Left lung (tissue), 10 donors: ENCODE measurements around the gene DHX32. TPM values are rescaled to one million over a fixed set of nuclear protein-coding genes. Genes with fewer than 3 reads are reported as not detected.

Source experiments
- ATAC-seq: fragments of 200-7000 bp; cut with Tn5 transposase; one replicate; pipeline ENCODE4 v1.9.1; 2020; ENCODE audit warnings: moderate library complexity
- DNase-seq, 4 donors: peaks; one replicate each; pipeline ENCODE4 v3.0.0-alpha.2; 2013 to 2020
- H3K27ac ChIP-seq, 2 donors: fragments of 200-600 bp; sonication (generic) in 1 of 2; one replicate each; pipeline versions ENCODE4 v1.5.0 to v1.8.0; 2020 to 2021
- H3K27me3 ChIP-seq, 2 donors: fragments of 200-600 bp; sonication (generic) in 1 of 2; one replicate each; pipeline versions ENCODE4 v1.5.0 to v1.8.0; 2020 to 2021
- H3K36me3 ChIP-seq, 2 donors: fragments of 200-600 bp; sonication (generic) in 1 of 2; one replicate each; pipeline versions ENCODE4 v1.5.0 to v1.8.0; 2020 to 2021
- H3K4me1 ChIP-seq, 2 donors: fragments of 200-600 bp; one replicate each; pipeline ENCODE4 v1.8.0; 2021
- H3K4me3 ChIP-seq, 2 donors: fragments of 200-600 bp; sonication (generic) in 1 of 2; one replicate each; pipeline versions ENCODE4 v1.5.0 to v1.8.0; 2020 to 2021; ENCODE audit warnings: mild to moderate bottlenecking in 1 of 2
- H3K9me3 ChIP-seq, 2 donors: fragments of 200-600 bp; sonication (generic) in 1 of 2; one replicate each; pipeline versions ENCODE4 v1.5.0 to v1.8.0; 2020 to 2021
- intact Hi-C, 2 donors: fragments of 100-400 bp; cut with DNase I; formaldehyde crosslinking; loops; one replicate each; pipeline versions ENCODE4 v1.11.2 to v1.14.2; 2022
- polyA plus RNA-seq, 6 donors: library from polyadenylated mRNA; unstranded; fragments of 120-200 nt; gene quantifications; one replicate each; pipeline ENCODE4 v1.2.1, GENCODE V29; 2013; ENCODE audit not compliant: insufficient read length in 6 of 6
- total RNA-seq, 2 donors: library from RNA; stranded (reverse); fragmentation: NEBNext Ultra II Directional; extraction: Animal tissue kit (Norgen Biotek cat#: 25700); gene quantifications; one replicate each; pipeline ENCODE4 v1.2.1, GENCODE V29; 2021
- TF ChIP-seq, protein P1 (sequence below), 2 donors: fragments of 200-600 bp; sonication (generic) in 1 of 2; IDR thresholded peaks; one replicate each; pipeline versions ENCODE4 v1.5.0 to v1.8.0; 2021; ENCODE audit warnings: antibody characterized with exemption in 2 of 2
- donor health status: DM: no; HTN: yes; CAD: no.
- donor health status: DM: no; HTN: no; CAD: no.

DHX32 gene
- total and polyA plus RNA-seq, 8 donors: 26.2 to 32.0 (median 27.7) TPM

DNA sequence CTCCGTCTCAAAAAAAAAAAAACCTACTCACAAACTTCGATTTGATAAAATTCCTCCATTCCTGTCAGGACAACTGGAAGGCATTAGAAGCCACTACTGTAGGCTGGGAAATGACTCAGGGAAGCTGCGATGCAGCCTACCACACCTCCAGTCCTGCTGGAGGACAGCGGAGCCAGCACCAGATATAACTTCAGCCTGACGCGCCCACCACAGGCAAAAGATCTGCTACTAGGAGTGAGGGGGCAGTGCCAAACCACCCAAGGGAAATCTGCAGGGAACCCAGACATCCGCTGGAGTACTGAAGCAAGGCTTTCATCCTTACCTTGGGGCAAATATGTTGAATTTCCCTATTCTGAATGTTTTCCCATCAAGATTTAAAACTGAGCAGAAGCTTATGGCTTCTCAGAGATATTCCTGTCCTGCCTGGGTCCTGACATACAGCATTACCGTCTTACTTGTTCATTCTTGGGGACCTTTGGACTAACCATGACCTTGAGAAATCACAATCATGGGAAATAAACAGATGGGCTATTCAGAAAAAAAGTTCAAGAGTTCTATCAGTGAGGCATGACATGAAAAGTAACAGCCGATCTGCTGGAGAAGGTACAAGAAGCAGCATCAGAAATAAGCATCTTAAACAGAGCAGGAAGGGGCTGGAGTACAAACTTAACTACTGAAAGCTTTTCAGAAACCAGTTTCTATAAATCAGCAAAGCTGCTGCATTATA lies 37.3 kb downstream of the DHX32 start:
- no peaks in the 10 kb centered on the region for H3K27me3 ChIP-seq
- H3K27ac ChIP-seq: no peak overlapping the region
- no peak for ATAC-seq
- intact Hi-C loops: no loop called here
- H3K36me3 ChIP-seq: peaks cover 0 to 67% of the 10 kb centered on the region in 2 donors
- TF ChIP-seq, protein P1, sequence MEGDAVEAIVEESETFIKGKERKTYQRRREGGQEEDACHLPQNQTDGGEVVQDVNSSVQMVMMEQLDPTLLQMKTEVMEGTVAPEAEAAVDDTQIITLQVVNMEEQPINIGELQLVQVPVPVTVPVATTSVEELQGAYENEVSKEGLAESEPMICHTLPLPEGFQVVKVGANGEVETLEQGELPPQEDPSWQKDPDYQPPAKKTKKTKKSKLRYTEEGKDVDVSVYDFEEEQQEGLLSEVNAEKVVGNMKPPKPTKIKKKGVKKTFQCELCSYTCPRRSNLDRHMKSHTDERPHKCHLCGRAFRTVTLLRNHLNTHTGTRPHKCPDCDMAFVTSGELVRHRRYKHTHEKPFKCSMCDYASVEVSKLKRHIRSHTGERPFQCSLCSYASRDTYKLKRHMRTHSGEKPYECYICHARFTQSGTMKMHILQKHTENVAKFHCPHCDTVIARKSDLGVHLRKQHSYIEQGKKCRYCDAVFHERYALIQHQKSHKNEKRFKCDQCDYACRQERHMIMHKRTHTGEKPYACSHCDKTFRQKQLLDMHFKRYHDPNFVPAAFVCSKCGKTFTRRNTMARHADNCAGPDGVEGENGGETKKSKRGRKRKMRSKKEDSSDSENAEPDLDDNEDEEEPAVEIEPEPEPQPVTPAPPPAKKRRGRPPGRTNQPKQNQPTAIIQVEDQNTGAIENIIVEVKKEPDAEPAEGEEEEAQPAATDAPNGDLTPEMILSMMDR (IDR thresholded peaks at IDR 0.05): no peak
- no peak for DNase-seq
- H3K4me1 ChIP-seq: no peaks in the 10 kb centered on the region
- H3K9me3 ChIP-seq: no peaks in the 10 kb centered on the region
- no peak overlapping the region for H3K4me3 ChIP-seq

DNA sequence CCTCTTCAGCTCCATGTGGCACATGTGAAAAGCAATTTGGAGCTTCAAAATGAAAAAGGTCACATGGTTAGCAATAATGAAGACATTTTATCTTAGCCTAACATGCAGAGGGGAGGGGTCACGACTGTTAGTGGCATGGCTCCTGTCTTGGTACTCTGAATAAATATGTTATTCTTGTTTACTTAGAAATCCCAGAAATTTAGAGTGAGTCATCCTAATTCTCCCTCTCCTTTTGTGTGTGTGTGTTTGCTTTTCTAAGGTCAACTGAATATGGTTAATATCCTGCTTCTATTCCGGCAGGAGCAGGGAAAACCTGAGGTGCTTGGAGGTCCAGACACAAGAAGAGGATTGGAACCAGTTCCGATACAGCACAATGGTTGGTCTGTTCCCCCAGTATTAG lies 40.1 kb downstream of the DHX32 start:
- Histone ChIP-seq H3K9me3 (no peaks in the 10 kb centered on the region), H3K36me3 (peaks cover 0 to 76% of the 10 kb centered on the region in 2 donors), H3K4me3 (no peak overlapping the region), H3K27me3 (no peaks in the 10 kb centered on the region), H3K4me1 (no peaks in the 10 kb centered on the region), H3K27ac (no peak overlapping the region)
- intact Hi-C loops: no loop called here
- TF ChIP-seq, protein P1 (IDR thresholded peaks at IDR 0.05): no peak
- DNase-seq (no peak), ATAC-seq (no peak)

DNA sequence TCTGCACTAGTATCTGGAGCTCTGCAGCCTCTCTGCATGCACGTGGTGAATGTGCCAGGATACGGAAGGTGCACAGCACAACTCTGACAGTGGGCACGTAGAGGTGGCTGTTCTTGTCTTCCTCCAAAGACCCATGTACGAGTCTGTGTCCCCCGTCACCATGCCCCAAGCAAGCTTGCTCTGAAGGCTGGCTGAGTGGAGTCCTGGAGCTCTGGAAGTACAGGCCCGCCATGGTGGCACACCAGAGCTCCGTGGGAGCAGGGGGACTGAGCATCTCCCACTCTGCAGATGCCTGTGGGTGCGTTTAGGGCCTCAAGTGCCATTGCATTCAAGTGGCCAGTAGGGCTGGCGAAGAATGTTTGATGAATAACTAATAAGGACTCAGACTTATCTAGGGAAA lies 40.7 kb downstream of the DHX32 start:
- TF ChIP-seq, protein P1 (IDR thresholded peaks at IDR 0.05): no peak
- no peaks in the 10 kb centered on the region for H3K27me3 ChIP-seq
- no peak for DNase-seq
- no peaks in the 10 kb centered on the region for H3K9me3 ChIP-seq
- H3K4me3 ChIP-seq: no peak overlapping the region
- intact Hi-C loops: no loop called here
- no peak for ATAC-seq
- peaks cover 0 to 77% of the 10 kb centered on the region in 2 donors for H3K36me3 ChIP-seq
- H3K4me1 ChIP-seq: no peaks in the 10 kb centered on the region
- H3K27ac ChIP-seq: no peak overlapping the region

DNA sequence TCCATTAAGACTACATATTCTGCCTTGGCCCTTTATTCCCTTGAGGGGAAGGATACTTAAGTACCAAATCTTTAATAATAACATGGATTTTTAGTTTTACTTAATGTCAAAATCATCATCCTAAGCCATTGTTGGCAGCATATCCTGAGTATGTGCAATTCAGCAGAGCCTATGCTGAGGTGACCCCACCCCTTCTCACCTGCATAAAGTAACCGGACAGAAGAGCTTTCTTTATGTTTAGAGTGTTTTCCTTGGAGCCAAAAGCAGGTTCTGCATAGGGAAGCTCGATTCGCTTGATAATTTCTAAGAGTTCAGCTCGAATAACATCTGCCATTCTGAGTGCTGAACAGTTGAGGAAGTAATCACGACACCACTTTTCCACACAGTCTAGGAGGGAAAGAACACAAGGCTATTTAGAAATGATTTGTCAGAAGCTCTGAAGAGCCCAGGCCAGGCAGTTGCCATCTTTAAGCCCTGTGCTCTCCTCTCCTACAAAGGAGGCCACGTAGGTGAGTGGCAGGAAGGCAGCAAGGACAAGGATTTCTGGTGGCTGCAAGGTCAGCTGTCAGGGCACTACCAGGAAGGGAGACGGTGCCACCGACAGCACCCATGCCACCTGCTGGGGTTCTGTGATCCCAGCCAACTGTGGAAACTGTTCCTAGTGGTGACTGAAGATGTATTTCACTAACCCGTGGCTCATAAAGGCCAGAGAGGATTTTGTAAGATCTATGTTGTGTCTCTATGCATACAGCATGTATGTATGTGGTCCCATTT lies 42.1 kb downstream of the DHX32 start:
- Histone ChIP-seq H3K4me1 (no peaks in the 10 kb centered on the region), H3K36me3 (peaks cover 0 to 90% of the 10 kb centered on the region in 2 donors), H3K27ac (no peak overlapping the region), H3K9me3 (no peaks in the 10 kb centered on the region), H3K27me3 (no peaks in the 10 kb centered on the region), H3K4me3 (no peak overlapping the region)
- TF ChIP-seq, protein P1 (IDR thresholded peaks at IDR 0.05): no peak
- ATAC-seq: no peak
- DNase-seq: no peak
- intact Hi-C loops: no loop called here

DNA sequence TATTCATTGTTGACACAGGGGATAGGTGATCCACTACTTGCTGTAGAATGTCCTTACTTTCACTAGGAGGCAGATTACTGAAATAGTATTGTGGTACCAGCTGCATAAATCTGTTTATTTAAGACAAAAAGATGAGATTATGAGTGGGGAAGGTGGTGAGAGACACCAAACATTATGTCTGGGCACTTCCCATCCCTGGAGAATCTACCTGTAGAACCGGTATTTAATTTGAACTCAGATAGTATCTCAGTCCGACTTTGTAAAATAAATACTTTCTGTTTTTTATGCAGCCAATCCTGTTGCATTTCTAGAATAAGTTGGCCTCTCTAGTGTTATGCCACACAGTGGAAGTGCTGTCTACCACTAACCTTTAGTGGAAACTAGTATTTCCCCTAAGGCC lies 44.3 kb downstream of the DHX32 start:
- Histone ChIP-seq H3K4me3 (no peak overlapping the region), H3K4me1 (no peaks in the 10 kb centered on the region), H3K27me3 (no peaks in the 10 kb centered on the region), H3K36me3 (peaks cover 0 to 100% of the 10 kb centered on the region in 2 donors), H3K27ac (no peak overlapping the region), H3K9me3 (no peaks in the 10 kb centered on the region)
- ATAC-seq (no peak), DNase-seq (no peak)
- intact Hi-C loops: no loop called here
- TF ChIP-seq, protein P1 (IDR thresholded peaks at IDR 0.05): no peak
